IPS-15b (cell line): Measurements from ENCODE around the gene KRTAP13-4.

Source experiments
- H3K27me3 ChIP-seq: one replicate; pipeline ENCODE4 v1.6.1; 2013; ENCODE audit warnings: low read length; ENCODE audit not compliant: control insufficient read depth, insufficient read depth
- H3K36me3 ChIP-seq: one replicate; pipeline ENCODE4 v1.6.1; 2013; ENCODE audit warnings: low read length; ENCODE audit not compliant: control insufficient read depth, insufficient read depth
- H3K4me1 ChIP-seq: one replicate; pipeline ENCODE4 v1.6.1; 2013; ENCODE audit warnings: mild to moderate bottlenecking, low read length; ENCODE audit not compliant: control insufficient read depth, insufficient read depth
- H3K4me3 ChIP-seq: one replicate; pipeline ENCODE4 v1.5.1; 2013; ENCODE audit warnings: low read depth, low read length
- H3K9ac ChIP-seq: one replicate; pipeline ENCODE4 v1.6.1; 2013; ENCODE audit warnings: low read depth, mild to moderate bottlenecking, low read length
- H3K9me3 ChIP-seq: one replicate; pipeline ENCODE4 v1.6.1; 2013; ENCODE audit warnings: mild to moderate bottlenecking, low read length; ENCODE audit not compliant: control insufficient read depth, insufficient read depth

KRTAP13-4 gene

DNA sequence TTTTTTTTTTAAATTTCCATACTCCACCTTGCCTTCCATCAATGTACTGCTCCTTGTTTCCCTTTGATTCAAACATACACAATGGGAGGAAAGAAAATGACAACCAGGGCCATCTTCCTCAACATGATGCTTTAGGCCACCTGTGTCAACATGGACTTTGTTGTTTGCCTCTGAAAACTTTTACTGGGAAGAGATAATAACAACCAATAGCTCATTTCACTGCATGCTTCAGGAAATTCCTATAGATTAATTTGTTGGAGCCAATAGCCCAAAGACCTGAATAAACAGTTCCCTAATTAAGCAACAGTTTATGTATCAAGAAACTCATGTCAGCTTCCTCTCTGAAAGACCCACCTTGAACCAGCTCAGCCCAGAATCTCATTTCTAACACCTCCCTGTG, 13.2 kb downstream of the KRTAP13-4 start:
- Histone ChIP-seq H3K9ac (no peak overlapping the region), H3K4me1 (peaks cover 7% of the 10 kb centered on the region), H3K36me3 (no peaks in the 10 kb centered on the region), H3K27me3 (no peaks in the 10 kb centered on the region), H3K4me3 (no peak overlapping the region), H3K9me3 (no peaks in the 10 kb centered on the region)

DNA sequence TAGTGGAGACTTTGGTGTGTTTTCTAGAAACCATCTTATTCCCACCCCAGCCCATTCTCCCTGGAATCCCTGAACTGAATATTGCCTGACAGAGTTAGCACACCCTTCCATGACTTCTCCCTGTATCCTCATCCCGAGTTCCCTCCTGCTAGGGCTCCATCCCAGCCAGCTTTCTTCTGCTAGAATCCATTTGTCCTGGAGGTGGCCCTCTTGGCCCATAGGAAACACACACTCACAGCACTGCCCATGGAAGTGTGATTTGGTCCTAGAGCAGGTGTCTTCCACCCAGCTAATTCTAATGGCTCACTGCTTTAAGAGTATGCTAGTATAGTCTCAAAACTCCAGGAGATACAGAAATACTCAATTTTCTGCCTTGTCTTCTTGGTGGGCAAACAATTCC, 14.2 kb downstream of the KRTAP13-4 start:
- Histone ChIP-seq H3K4me3 (no peak overlapping the region), H3K9ac (no peak overlapping the region)

DNA sequence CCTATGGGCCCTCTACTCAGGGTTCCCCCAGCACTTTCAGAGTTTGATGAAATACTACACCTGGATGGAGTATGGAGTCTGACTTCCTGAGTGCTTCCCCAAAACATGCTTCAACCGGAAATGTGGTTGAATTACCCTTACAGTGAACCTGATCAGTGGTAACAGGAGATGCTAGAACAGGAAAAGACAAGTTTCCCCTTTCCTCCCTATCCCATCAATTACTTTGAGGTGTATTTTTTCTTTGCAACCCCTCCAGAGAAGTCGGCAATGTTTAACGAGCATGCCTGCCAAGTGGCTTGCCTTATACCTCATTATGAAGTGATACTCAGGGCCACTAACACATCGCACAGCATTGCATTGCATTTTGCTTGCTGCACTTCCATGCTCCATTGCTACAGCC, 17.0 kb downstream of the KRTAP13-4 start:
- Histone ChIP-seq H3K9me3 (no peaks in the 10 kb centered on the region), H3K4me1 (peaks cover 7% of the 10 kb centered on the region), H3K9ac (no peak overlapping the region), H3K4me3 (no peak overlapping the region), H3K36me3 (no peaks in the 10 kb centered on the region), H3K27me3 (no peaks in the 10 kb centered on the region)

More for the DNA sequence above, 14.2 kb downstream of the KRTAP13-4 start:
- no peaks in the 10 kb centered on the region for H3K27me3 ChIP-seq
- no peaks in the 10 kb centered on the region for H3K36me3 ChIP-seq
- H3K4me1 ChIP-seq: peaks cover 7% of the 10 kb centered on the region
- H3K9me3 ChIP-seq: no peaks in the 10 kb centered on the region

DNA sequence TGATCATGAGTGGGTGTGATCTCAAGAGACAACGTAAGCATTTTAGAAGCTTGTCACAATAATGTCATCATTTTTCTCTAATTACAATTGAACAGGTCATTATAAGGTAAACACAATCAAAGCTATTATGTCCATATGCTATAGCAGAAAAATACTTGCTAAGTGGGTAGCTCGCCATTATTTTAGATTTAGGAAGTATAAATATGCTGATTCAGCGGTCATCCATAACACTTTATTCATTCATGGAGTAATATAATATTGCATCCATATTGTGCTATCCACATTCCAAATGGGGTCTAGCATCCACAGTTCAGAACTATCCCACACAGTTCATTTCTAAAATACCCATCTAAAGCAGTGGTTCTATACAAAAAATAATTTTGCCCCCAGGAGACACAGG, 18.5 kb downstream of the KRTAP13-4 start:
- H3K9me3 ChIP-seq: no peaks in the 10 kb centered on the region

DNA sequence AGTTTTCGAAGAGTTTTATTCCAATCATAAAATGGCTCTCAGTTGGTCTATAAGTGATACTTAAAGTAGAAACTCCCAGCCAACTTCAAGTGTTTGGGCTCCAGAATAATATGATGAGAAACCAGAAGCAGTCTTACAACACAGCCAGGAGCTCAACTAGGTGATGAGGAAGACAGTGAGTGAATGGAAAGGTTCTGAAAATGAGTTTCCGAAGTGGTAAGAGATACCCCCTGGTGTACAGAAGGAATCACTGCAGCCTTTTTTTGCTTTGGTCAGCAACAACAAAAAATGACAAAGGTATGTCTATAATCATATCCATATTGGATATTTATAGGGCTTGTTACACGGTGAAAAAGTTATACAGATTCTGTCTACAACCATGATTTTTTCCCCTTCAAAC, 33.7 kb downstream of the KRTAP13-4 start:
- Histone ChIP-seq H3K36me3 (no peaks in the 10 kb centered on the region), H3K9ac (no peak overlapping the region), H3K4me1 (no peaks in the 10 kb centered on the region)

More for the DNA sequence above, 18.5 kb downstream of the KRTAP13-4 start:
- peaks cover 6% of the 10 kb centered on the region for H3K4me1 ChIP-seq
- H3K36me3 ChIP-seq: no peaks in the 10 kb centered on the region
- no peaks in the 10 kb centered on the region for H3K27me3 ChIP-seq
- no peak overlapping the region for H3K9ac ChIP-seq
- H3K4me3 ChIP-seq: no peak overlapping the region

DNA sequence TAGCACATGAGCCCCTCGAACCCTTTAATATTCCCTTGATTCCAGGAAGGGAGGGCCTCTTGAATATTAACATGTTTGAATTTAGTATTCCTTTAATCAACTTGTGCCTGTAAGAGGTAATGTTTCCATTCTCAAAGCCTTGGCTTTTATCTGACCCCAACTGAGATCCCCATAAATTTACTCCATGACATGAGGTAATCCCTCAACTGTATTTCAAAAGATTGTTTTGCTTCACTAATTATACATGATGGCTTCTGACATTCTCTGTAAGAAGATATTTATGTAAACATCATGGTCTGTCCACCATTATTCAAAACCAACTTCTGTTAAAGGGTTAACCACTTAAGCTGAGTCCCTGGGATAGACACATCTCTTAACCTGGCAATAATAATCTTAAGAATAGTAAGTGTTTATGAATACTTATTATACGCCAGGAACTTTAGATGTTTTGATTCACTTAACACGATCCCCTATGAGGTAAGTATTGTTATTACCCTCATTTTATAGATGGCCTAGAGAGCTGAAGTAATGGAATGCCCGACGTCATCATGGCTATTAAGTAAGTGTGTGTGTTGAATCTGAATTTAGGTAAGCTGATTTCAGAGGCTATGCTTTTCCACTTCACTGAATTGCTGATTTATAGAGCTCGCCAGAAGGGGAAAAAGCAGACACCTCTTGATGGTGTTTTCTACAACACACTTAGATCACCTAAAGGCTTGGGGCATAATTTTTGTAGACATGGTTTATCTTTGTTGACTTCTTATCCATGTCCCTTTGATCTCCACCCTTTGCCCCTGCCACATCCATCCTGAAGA, 39.1 kb downstream of the KRTAP13-4 start:
- Histone ChIP-seq H3K36me3 (no peaks in the 10 kb centered on the region), H3K4me1 (no peaks in the 10 kb centered on the region), H3K9me3 (no peaks in the 10 kb centered on the region), H3K27me3 (no peaks in the 10 kb centered on the region), H3K9ac (no peak overlapping the region), H3K4me3 (no peak overlapping the region)

More for the DNA sequence above, 33.7 kb downstream of the KRTAP13-4 start:
- Histone ChIP-seq H3K27me3 (no peaks in the 10 kb centered on the region), H3K4me3 (no peak overlapping the region), H3K9me3 (no peaks in the 10 kb centered on the region)

DNA sequence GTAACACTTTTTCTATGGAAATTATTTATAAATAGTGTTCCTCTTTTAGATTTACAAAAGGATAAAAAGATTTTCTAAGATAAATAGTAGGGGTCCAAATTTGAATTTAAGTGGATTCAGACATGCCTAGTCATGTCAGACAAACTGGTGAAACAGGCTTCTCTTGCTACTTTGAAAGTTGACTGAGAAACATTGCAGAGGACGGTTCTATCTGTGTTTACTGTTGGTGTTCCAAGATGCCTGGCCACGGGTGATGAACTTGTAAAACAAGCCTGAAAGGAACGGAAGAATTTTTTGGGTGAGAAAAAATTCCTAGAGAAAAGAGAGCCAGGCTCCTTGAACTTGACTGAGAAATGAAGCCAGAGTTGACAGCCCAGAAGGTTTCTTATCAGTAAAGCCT, 48.0 kb downstream of the KRTAP13-4 start:
- H3K27me3 ChIP-seq: no peaks in the 10 kb centered on the region
- no peak overlapping the region for H3K4me3 ChIP-seq
- no peaks in the 10 kb centered on the region for H3K36me3 ChIP-seq
- H3K4me1 ChIP-seq: no peaks in the 10 kb centered on the region
- H3K9me3 ChIP-seq: no peaks in the 10 kb centered on the region
- no peak overlapping the region for H3K9ac ChIP-seq

DNA sequence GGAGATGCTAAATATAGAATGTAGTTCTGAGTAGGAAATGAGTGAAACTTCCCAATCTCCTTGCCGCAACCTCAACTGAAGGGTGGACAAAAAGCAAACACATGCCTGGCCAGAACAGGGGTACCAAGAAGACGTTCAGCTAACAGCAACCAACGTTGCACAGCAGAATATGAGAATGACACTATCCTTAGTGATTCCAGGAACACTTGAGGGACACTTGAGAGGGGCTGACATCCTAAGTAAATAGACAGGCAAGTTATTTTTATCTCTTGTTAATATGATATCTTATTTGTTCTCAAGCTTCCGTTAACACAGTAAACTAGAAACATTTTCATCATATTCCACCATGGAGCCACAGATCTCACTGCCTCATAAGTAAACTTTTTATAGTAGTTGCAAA, 49.2 kb downstream of the KRTAP13-4 start:
- H3K4me3 ChIP-seq: no peak overlapping the region
- no peaks in the 10 kb centered on the region for H3K27me3 ChIP-seq
- no peaks in the 10 kb centered on the region for H3K4me1 ChIP-seq
- no peak overlapping the region for H3K9ac ChIP-seq
- no peaks in the 10 kb centered on the region for H3K9me3 ChIP-seq
- no peaks in the 10 kb centered on the region for H3K36me3 ChIP-seq

DNA sequence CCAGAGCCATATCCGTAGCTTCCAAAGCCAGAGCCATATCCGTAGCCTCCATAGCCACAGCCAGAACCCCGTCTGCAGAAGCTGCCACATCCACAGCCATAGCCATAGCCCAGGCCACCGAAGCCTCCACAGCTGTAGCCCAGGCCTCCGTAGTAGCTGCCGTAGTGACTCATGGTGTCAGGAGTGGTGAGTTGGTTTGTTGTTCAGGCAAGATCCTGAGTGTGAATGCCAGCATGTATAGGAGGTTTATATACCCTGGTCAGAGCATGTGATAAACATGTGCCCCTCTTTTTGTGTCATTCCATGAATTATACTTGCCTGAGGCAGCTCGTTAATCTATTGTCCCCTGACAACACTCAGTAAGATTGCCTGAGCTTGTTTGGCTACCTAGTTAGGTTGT, 50.1 kb downstream of the KRTAP13-4 start, which contains the start of gene KRTAP19-1:
Gene KRTAP19-1 (minus strand): TSS at position 223 of the 400 bp plus-strand sequence. CDS start 50 bp downstream, at position 173.
- Histone ChIP-seq H3K9me3 (no peaks in the 10 kb centered on the region), H3K36me3 (no peaks in the 10 kb centered on the region)

More for the DNA sequence above, 50.1 kb downstream of the KRTAP13-4 start, which contains the start of gene KRTAP19-1:
- H3K4me1 ChIP-seq: no peaks in the 10 kb centered on the region
- H3K9ac ChIP-seq: no peak within 1 kb of the TSS
- H3K27me3 ChIP-seq: no peaks in the 10 kb centered on the region
- H3K4me3 ChIP-seq: no peak within 1 kb of the TSS
